ENCODE results near the gene PRSS21. TPM values are rescaled to one million over a fixed set of nuclear protein-coding genes. Genes with fewer than 3 reads are reported as not detected.

Gene PRSS21
- polyA plus RNA-seq, 1 donor, result 0.49 TPM

- Histone ChIP-seq H3K27ac (ENCODE audit: low read length) (no peak overlapping the region), H3K27me3 (ENCODE audit: control insufficient read depth, insufficient read depth, low read length) (no peaks in the 10 kb centered on the region), H3K9me3 (ENCODE audit: control insufficient read depth, low read depth, low read length) (peaks cover 4% of the 10 kb centered on the region), H3K36me3 (ENCODE audit: control insufficient read depth, insufficient read depth, low read length) (no peaks in the 10 kb centered on the region), H3K4me1 (ENCODE audit: control insufficient read depth, insufficient read depth, low read length) (peaks cover 14% of the 10 kb centered on the region), H3K4me3 (ENCODE audit: low read length) (no peak overlapping the region)
- DNase-seq, result no peak
- no CpG with 5 or more reads among the region's 11 CpGs for WGBS (ENCODE audit: insufficient coverage, low lambda C conversion rate)
Measured at GRCh38 chr16:2825906-2826305, 8.9 kb downstream of the PRSS21 start.

- no peak overlapping the region for H3K4me3 ChIP-seq (ENCODE audit: low read length)
- DNase-seq, result no peak
- no peak overlapping the region for H3K27ac ChIP-seq (ENCODE audit: low read length)
- no peaks in the 10 kb centered on the region for H3K27me3 ChIP-seq (ENCODE audit: control insufficient read depth, insufficient read depth, low read length)
- WGBS (ENCODE audit: insufficient coverage, low lambda C conversion rate), result no CpG with 5 or more reads among the region's 19 CpGs
- peaks cover 8% of the 10 kb centered on the region for H3K9me3 ChIP-seq (ENCODE audit: control insufficient read depth, low read depth, low read length)
- peaks cover 14% of the 10 kb centered on the region for H3K4me1 ChIP-seq (ENCODE audit: control insufficient read depth, insufficient read depth, low read length)
- H3K36me3 ChIP-seq (ENCODE audit: control insufficient read depth, insufficient read depth, low read length), result no peaks in the 10 kb centered on the region
Measured at GRCh38 chr16:2826591-2827373, 9.7 kb downstream of the PRSS21 start.

GRCh38 chr16:2827374-2827791 lies 10.3 kb downstream of the PRSS21 start:
- Histone ChIP-seq H3K27ac (ENCODE audit: low read length) (no peak overlapping the region), H3K27me3 (ENCODE audit: control insufficient read depth, insufficient read depth, low read length) (no peaks in the 10 kb centered on the region), H3K4me1 (ENCODE audit: control insufficient read depth, insufficient read depth, low read length) (peaks cover 14% of the 10 kb centered on the region), H3K36me3 (ENCODE audit: control insufficient read depth, insufficient read depth, low read length) (no peaks in the 10 kb centered on the region), H3K9me3 (ENCODE audit: control insufficient read depth, low read depth, low read length) (peaks cover 9% of the 10 kb centered on the region), H3K4me3 (ENCODE audit: low read length) (no peak overlapping the region)
- no CpG with 5 or more reads among the region's 15 CpGs for WGBS (ENCODE audit: insufficient coverage, low lambda C conversion rate)
- no peak for DNase-seq

- Histone ChIP-seq H3K4me1 (ENCODE audit: control insufficient read depth, insufficient read depth, low read length) (peaks cover 14% of the 10 kb centered on the region), H3K27ac (ENCODE audit: low read length) (no peak overlapping the region), H3K27me3 (ENCODE audit: control insufficient read depth, insufficient read depth, low read length) (no peaks in the 10 kb centered on the region), H3K9me3 (ENCODE audit: control insufficient read depth, low read depth, low read length) (peaks cover 10% of the 10 kb centered on the region), H3K4me3 (ENCODE audit: low read length) (no peak overlapping the region), H3K36me3 (ENCODE audit: control insufficient read depth, insufficient read depth, low read length) (no peaks in the 10 kb centered on the region)
- no CpG with 5 or more reads among the region's 14 CpGs for WGBS (ENCODE audit: insufficient coverage, low lambda C conversion rate)
- no peak for DNase-seq
Measured at GRCh38 chr16:2827831-2828520, 10.9 kb downstream of the PRSS21 start.

- H3K27me3 ChIP-seq (ENCODE audit: control insufficient read depth, insufficient read depth, low read length), result no peaks in the 10 kb centered on the region
- no peaks in the 10 kb centered on the region for H3K36me3 ChIP-seq (ENCODE audit: control insufficient read depth, insufficient read depth, low read length)
- peaks cover 10% of the 10 kb centered on the region for H3K9me3 ChIP-seq (ENCODE audit: control insufficient read depth, low read depth, low read length)
- no peak for DNase-seq
- no peak overlapping the region for H3K4me3 ChIP-seq (ENCODE audit: low read length)
- peaks cover 14% of the 10 kb centered on the region for H3K4me1 ChIP-seq (ENCODE audit: control insufficient read depth, insufficient read depth, low read length)
- no CpG with 5 or more reads among the region's 8 CpGs for WGBS (ENCODE audit: insufficient coverage, low lambda C conversion rate)
- H3K27ac ChIP-seq (ENCODE audit: low read length), result no peak overlapping the region
Measured at GRCh38 chr16:2828521-2828840, 11.4 kb downstream of the PRSS21 start.

GRCh38 chr16:2828876-2829430 lies 11.9 kb downstream of the PRSS21 start:
- Histone ChIP-seq H3K9me3 (ENCODE audit: control insufficient read depth, low read depth, low read length) (peaks cover 10% of the 10 kb centered on the region), H3K36me3 (ENCODE audit: control insufficient read depth, insufficient read depth, low read length) (no peaks in the 10 kb centered on the region), H3K27me3 (ENCODE audit: control insufficient read depth, insufficient read depth, low read length) (no peaks in the 10 kb centered on the region), H3K4me1 (ENCODE audit: control insufficient read depth, insufficient read depth, low read length) (peaks cover 14% of the 10 kb centered on the region), H3K4me3 (ENCODE audit: low read length) (no peak overlapping the region), H3K27ac (ENCODE audit: low read length) (no peak overlapping the region)
- WGBS (ENCODE audit: insufficient coverage, low lambda C conversion rate), result no CpG with 5 or more reads among the region's 17 CpGs
- DNase-seq, result no peak

- peak within 1 kb of the TSS; percentile 68 for H3K27ac ChIP-seq (ENCODE audit: low read length)
- H3K9me3 ChIP-seq (ENCODE audit: control insufficient read depth, low read depth, low read length), result peaks cover 10% of the 10 kb centered on the region
- no CpG with 5 or more reads among the region's 32 CpGs for WGBS (ENCODE audit: insufficient coverage, low lambda C conversion rate)
- DNase-seq, result peak; percentile 44 to 66
- H3K4me3 ChIP-seq (ENCODE audit: low read length), result no peak within 1 kb of the TSS
- H3K27me3 ChIP-seq (ENCODE audit: control insufficient read depth, insufficient read depth, low read length), result no peaks in the 10 kb centered on the region
- no peaks in the 10 kb centered on the region for H3K36me3 ChIP-seq (ENCODE audit: control insufficient read depth, insufficient read depth, low read length)
- peaks cover 14% of the 10 kb centered on the region for H3K4me1 ChIP-seq (ENCODE audit: control insufficient read depth, insufficient read depth, low read length)
Measured at GRCh38 chr16:2829501-2830354, 12.7 kb downstream of the PRSS21 start, which contains the start of gene ZG16B. Gene ZG16B, plus strand, starts transcription at chr16:2830303. Its CDS starts 139 bp downstream, at chr16:2830442.

GRCh38 chr16:2830355-2830695 lies 13.3 kb downstream of the PRSS21 start:
- Histone ChIP-seq H3K9me3 (ENCODE audit: control insufficient read depth, low read depth, low read length) (peaks cover 10% of the 10 kb centered on the region), H3K4me1 (ENCODE audit: control insufficient read depth, insufficient read depth, low read length) (peaks cover 14% of the 10 kb centered on the region), H3K36me3 (ENCODE audit: control insufficient read depth, insufficient read depth, low read length) (no peaks in the 10 kb centered on the region), H3K27me3 (ENCODE audit: control insufficient read depth, insufficient read depth, low read length) (no peaks in the 10 kb centered on the region), H3K4me3 (ENCODE audit: low read length) (no peak overlapping the region), H3K27ac (ENCODE audit: low read length) (peak overlapping the region; percentile 68)
- WGBS (ENCODE audit: insufficient coverage, low lambda C conversion rate), result no CpG with 5 or more reads among the region's 5 CpGs
- no peak for DNase-seq

GRCh38 chr16:2831203-2831602 lies 14.2 kb downstream of the PRSS21 start:
- Histone ChIP-seq H3K27ac (ENCODE audit: low read length) (no peak overlapping the region), H3K4me1 (ENCODE audit: control insufficient read depth, insufficient read depth, low read length) (peaks cover 14% of the 10 kb centered on the region), H3K27me3 (ENCODE audit: control insufficient read depth, insufficient read depth, low read length) (no peaks in the 10 kb centered on the region), H3K4me3 (ENCODE audit: low read length) (no peak overlapping the region), H3K9me3 (ENCODE audit: control insufficient read depth, low read depth, low read length) (peaks cover 10% of the 10 kb centered on the region), H3K36me3 (ENCODE audit: control insufficient read depth, insufficient read depth, low read length) (no peaks in the 10 kb centered on the region)
- WGBS (ENCODE audit: insufficient coverage, low lambda C conversion rate), result no CpG with 5 or more reads among the region's 15 CpGs
- no peak for DNase-seq

GRCh38 chr16:2833776-2834175 lies 16.7 kb downstream of the PRSS21 start:
- 20% methylated on average over 1 of the region's 7 CpGs for WGBS (ENCODE audit: insufficient coverage, low lambda C conversion rate)
- peaks cover 14% of the 10 kb centered on the region for H3K4me1 ChIP-seq (ENCODE audit: control insufficient read depth, insufficient read depth, low read length)
- H3K4me3 ChIP-seq (ENCODE audit: low read length), result no peak overlapping the region
- peaks cover 10% of the 10 kb centered on the region for H3K9me3 ChIP-seq (ENCODE audit: control insufficient read depth, low read depth, low read length)
- no peak for DNase-seq
- no peaks in the 10 kb centered on the region for H3K36me3 ChIP-seq (ENCODE audit: control insufficient read depth, insufficient read depth, low read length)
- H3K27me3 ChIP-seq (ENCODE audit: control insufficient read depth, insufficient read depth, low read length), result no peaks in the 10 kb centered on the region
- no peak overlapping the region for H3K27ac ChIP-seq (ENCODE audit: low read length)
